ENCODE measurements around the gene CAPN13. TPM values are rescaled to one million over a fixed set of nuclear protein-coding genes. Genes with fewer than 3 reads are reported as not detected.

Gene CAPN13, protein sequence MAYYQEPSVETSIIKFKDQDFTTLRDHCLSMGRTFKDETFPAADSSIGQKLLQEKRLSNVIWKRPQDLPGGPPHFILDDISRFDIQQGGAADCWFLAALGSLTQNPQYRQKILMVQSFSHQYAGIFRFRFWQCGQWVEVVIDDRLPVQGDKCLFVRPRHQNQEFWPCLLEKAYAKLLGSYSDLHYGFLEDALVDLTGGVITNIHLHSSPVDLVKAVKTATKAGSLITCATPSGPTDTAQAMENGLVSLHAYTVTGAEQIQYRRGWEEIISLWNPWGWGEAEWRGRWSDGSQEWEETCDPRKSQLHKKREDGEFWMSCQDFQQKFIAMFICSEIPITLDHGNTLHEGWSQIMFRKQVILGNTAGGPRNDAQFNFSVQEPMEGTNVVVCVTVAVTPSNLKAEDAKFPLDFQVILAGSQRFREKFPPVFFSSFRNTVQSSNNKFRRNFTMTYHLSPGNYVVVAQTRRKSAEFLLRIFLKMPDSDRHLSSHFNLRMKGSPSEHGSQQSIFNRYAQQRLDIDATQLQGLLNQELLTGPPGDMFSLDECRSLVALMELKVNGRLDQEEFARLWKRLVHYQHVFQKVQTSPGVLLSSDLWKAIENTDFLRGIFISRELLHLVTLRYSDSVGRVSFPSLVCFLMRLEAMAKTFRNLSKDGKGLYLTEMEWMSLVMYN
- not detected for total RNA-seq (2021; ENCODE audit: unreplicated experiment)
- polyA plus RNA-seq (2012; ENCODE audit: insufficient read length): not detected
- Bru-seq, nascent RNA: percentile 7 among the genes with signal in this experiment
- BruChase-seq, experiment 1, labeled RNA remaining after a 2-hour chase: percentile 7 among the genes with signal in this experiment
- percentile 7 among the genes with signal in this experiment for BruChase-seq, experiment 2, labeled RNA remaining after a 6-hour chase
- long read RNA-seq: 0 reads

DNA sequence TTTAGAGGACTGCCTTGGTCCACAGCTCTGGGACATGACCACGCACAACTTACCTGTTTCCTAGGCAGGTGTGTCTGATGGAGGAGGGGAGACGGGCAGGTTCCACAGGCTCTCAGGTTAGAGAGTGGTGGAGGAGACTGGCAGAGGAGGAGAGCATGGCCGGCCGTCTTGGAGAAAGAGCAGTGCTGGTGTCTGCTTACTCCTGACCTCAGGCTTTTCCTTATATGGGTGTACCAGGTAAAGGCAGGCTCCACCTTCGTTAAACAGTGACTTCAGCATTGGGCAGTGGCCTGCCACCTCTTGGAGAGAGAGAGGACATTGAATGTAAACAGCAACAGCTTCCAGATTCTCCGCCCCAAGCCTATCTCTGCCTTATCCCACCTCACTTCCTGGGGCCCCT, at the start of gene CAPN13:
CAPN13 (minus strand) TSS at position 198 of the 400 bp plus-strand sequence. CDS start 20,121 bp downstream, outside the sequence.
- in situ Hi-C loops (cut with HindIII; ENCODE audit: low pct_unique_long_range_greater_than_20kb, low sequenced_read_pairs): no loop called here
- ATAC-seq: no peak
- H3K4me1 ChIP-seq (ENCODE audit: control insufficient read depth, insufficient read depth, low read length): no peaks in the 10 kb centered on the region
- BruUV-seq (replicated peaks): no TSS peak
- no peak within 1 kb of the TSS for H3K27ac ChIP-seq (ENCODE audit: low read length)
- no peak within 1 kb of the TSS for H3K4me3 ChIP-seq (ENCODE audit: low read depth in 2 of 2, low read length in 2 of 2)
- no peak for DNase-seq (ENCODE audit: low read depth, low spot score)
- TF ChIP-seq TCF7L2 (IDR thresholded peaks at IDR 0.05; ENCODE audit: low read depth, low read length) (no peak), POLR2AphosphoS5 (IDR thresholded peaks at IDR 0.05; ENCODE audit: low read depth, low read length) (no peak), SIN3A (IDR thresholded peaks at IDR 0.05; ENCODE audit: borderline replicate concordance, insufficient read depth, low read depth, low read length) (no peak)
- TF ChIP-seq, protein P1, sequence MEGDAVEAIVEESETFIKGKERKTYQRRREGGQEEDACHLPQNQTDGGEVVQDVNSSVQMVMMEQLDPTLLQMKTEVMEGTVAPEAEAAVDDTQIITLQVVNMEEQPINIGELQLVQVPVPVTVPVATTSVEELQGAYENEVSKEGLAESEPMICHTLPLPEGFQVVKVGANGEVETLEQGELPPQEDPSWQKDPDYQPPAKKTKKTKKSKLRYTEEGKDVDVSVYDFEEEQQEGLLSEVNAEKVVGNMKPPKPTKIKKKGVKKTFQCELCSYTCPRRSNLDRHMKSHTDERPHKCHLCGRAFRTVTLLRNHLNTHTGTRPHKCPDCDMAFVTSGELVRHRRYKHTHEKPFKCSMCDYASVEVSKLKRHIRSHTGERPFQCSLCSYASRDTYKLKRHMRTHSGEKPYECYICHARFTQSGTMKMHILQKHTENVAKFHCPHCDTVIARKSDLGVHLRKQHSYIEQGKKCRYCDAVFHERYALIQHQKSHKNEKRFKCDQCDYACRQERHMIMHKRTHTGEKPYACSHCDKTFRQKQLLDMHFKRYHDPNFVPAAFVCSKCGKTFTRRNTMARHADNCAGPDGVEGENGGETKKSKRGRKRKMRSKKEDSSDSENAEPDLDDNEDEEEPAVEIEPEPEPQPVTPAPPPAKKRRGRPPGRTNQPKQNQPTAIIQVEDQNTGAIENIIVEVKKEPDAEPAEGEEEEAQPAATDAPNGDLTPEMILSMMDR (IDR thresholded peaks at IDR 0.05): no peak
- TF ChIP-seq, protein P2, sequence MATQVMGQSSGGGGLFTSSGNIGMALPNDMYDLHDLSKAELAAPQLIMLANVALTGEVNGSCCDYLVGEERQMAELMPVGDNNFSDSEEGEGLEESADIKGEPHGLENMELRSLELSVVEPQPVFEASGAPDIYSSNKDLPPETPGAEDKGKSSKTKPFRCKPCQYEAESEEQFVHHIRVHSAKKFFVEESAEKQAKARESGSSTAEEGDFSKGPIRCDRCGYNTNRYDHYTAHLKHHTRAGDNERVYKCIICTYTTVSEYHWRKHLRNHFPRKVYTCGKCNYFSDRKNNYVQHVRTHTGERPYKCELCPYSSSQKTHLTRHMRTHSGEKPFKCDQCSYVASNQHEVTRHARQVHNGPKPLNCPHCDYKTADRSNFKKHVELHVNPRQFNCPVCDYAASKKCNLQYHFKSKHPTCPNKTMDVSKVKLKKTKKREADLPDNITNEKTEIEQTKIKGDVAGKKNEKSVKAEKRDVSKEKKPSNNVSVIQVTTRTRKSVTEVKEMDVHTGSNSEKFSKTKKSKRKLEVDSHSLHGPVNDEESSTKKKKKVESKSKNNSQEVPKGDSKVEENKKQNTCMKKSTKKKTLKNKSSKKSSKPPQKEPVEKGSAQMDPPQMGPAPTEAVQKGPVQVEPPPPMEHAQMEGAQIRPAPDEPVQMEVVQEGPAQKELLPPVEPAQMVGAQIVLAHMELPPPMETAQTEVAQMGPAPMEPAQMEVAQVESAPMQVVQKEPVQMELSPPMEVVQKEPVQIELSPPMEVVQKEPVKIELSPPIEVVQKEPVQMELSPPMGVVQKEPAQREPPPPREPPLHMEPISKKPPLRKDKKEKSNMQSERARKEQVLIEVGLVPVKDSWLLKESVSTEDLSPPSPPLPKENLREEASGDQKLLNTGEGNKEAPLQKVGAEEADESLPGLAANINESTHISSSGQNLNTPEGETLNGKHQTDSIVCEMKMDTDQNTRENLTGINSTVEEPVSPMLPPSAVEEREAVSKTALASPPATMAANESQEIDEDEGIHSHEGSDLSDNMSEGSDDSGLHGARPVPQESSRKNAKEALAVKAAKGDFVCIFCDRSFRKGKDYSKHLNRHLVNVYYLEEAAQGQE (IDR thresholded peaks at IDR 0.05; ENCODE audit: insufficient read depth in 1 of 2, low read depth in 2 of 2, low read length in 1 of 2): no peak
- intact Hi-C loops (cut with micrococcal nuclease; ENCODE audit: unreplicated experiment): no loop called here
- no peaks in the 10 kb centered on the region for H3K36me3 ChIP-seq (ENCODE audit: control insufficient read depth, insufficient read depth, low read length)
- no peaks in the 10 kb centered on the region for H3K9me3 ChIP-seq (ENCODE audit: control insufficient read depth, insufficient read depth, low read depth, low read length)
- H3K27me3 ChIP-seq (ENCODE audit: control insufficient read depth, insufficient read depth, low read length): peaks cover 2% of the 10 kb centered on the region; the same call in 1 of the 2 replicates
- CTCF ChIA-PET: no interaction called here
- POLR2A ChIA-PET: no interaction called here

DNA sequence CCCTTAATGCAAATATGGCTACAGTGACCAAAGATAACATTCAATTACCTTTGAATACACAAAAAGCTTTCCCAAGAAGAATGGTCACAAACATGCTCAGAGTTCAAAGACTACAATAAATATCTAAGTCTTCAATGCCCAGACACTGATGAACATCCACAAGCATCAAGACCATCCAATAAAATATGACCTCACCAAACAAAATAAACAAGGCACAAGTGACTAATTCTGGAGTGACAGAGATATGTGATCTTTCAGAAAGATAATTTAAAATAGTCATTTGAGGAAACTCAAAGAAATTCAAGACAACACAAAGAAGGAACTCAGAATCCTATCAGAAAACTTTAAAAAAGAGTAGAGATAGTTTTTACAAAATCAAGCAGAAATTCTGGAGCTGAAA, 40.6 kb upstream of the CAPN13 start:
- CTCF ChIA-PET: no interaction called here
- Histone ChIP-seq H3K9me3 (ENCODE audit: control insufficient read depth, insufficient read depth, low read depth, low read length) (no peaks in the 10 kb centered on the region), H3K27ac (ENCODE audit: low read length) (no peak overlapping the region), H3K36me3 (ENCODE audit: control insufficient read depth, insufficient read depth, low read length) (no peaks in the 10 kb centered on the region), H3K4me3 (ENCODE audit: low read depth in 2 of 2, low read length in 2 of 2) (no peak overlapping the region), H3K27me3 (ENCODE audit: control insufficient read depth, insufficient read depth, low read length) (no peaks in the 10 kb centered on the region), H3K4me1 (ENCODE audit: control insufficient read depth, insufficient read depth, low read length) (no peaks in the 10 kb centered on the region)
- BruUV-seq (replicated peaks): no TSS peak
- DNase-seq (ENCODE audit: low read depth, low spot score) (no peak), ATAC-seq (no peak)
- POLR2A ChIA-PET: no interaction called here
- in situ Hi-C loops (cut with HindIII; ENCODE audit: low pct_unique_long_range_greater_than_20kb, low sequenced_read_pairs) (no loop called here), intact Hi-C loops (cut with micrococcal nuclease; ENCODE audit: unreplicated experiment) (no loop called here)
- TF ChIP-seq SIN3A (IDR thresholded peaks at IDR 0.05; ENCODE audit: borderline replicate concordance, insufficient read depth, low read depth, low read length) (no peak), POLR2AphosphoS5 (IDR thresholded peaks at IDR 0.05; ENCODE audit: low read depth, low read length) (no peak), TCF7L2 (IDR thresholded peaks at IDR 0.05; ENCODE audit: low read depth, low read length) (no peak)
- TF ChIP-seq, protein P2 (IDR thresholded peaks at IDR 0.05; ENCODE audit: insufficient read depth in 1 of 2, low read depth in 2 of 2, low read length in 1 of 2): no peak
- TF ChIP-seq, protein P1 (IDR thresholded peaks at IDR 0.05): no peak
